Neural progenitor cell (in vitro differentiated cells): ENCODE measurements around the gene CYTH1. TPM values are rescaled to one million over a fixed set of nuclear protein-coding genes. Genes with fewer than 3 reads are reported as not detected.

Experiments used
- DNase-seq: peaks from one replicate; pipeline ENCODE4 v3.0.0-alpha.2; 2016; ENCODE audit warnings: low spot score
- H2AFZ ChIP-seq: fragments of 200-600 bp; sonication (generic); replicated peaks from 2 replicates; pipeline ENCODE4 v1.6.1; 2016; ENCODE audit warnings: antibody characterized with exemption
- H3F3A ChIP-seq: fragments of 200-600 bp; sonication (generic); 2 replicates; pipeline ENCODE4 v1.6.1; 2016; ENCODE audit warnings: antibody characterized with exemption, low read depth
- H3K27ac ChIP-seq: fragments of 200-600 bp; sonication (generic); 2 replicates; pipeline ENCODE4 v1.5.1; 2016; ENCODE audit warnings: mild to moderate bottlenecking
- H3K27me3 ChIP-seq: fragments of 200-600 bp; sonication (generic); 2 replicates; pipeline ENCODE4 v1.6.1; 2016; ENCODE audit warnings: mild to moderate bottlenecking, moderate library complexity
- H3K36me3 ChIP-seq: fragments of 200-600 bp; sonication (generic); 2 replicates; pipeline ENCODE4 v1.5.1; 2016
- H3K4me1 ChIP-seq: fragments of 200-600 bp; sonication (generic); 2 replicates; pipeline ENCODE4 v1.6.1; 2016; ENCODE audit warnings: mixed run types
- H3K4me2 ChIP-seq: fragments of 200-600 bp; sonication (generic); 2 replicates; pipeline ENCODE4 v1.6.1; 2016
- H3K4me3 ChIP-seq: fragments of 200-600 bp; sonication (generic); 2 replicates; pipeline ENCODE4 v1.5.1; 2016
- H3K79me2 ChIP-seq: fragments of 200-600 bp; sonication (generic); 2 replicates; pipeline ENCODE4 v1.6.1; 2016; ENCODE audit warnings: low read depth
- H3K9ac ChIP-seq: fragments of 200-600 bp; sonication (generic); 2 replicates; pipeline ENCODE4 v1.6.1; 2016
- H3K9me3 ChIP-seq: fragments of 200-600 bp; sonication (generic); 2 replicates; pipeline ENCODE4 v1.5.1; 2016; ENCODE audit warnings: low read depth
- H4K20me1 ChIP-seq: fragments of 200-600 bp; sonication (generic); 2 replicates; pipeline ENCODE4 v1.6.1; 2016; ENCODE audit warnings: low read depth
- H3K27ac Mint-ChIP-seq: 3 replicates; pipeline ENCODE4 v1.8.0; 2021; ENCODE audit warnings: mixed read lengths
- H3K27me3 Mint-ChIP-seq: 2 replicates; pipeline ENCODE4 v1.8.0; 2022; ENCODE audit warnings: low read depth, mild to moderate bottlenecking, inconsistent platforms, moderate library complexity, mixed read lengths; ENCODE audit not compliant: insufficient read depth
- H3K36me3 Mint-ChIP-seq: 3 replicates; pipeline ENCODE4 v1.8.0; 2021; ENCODE audit warnings: mixed read lengths
- H3K4me1 Mint-ChIP-seq: 3 replicates; pipeline ENCODE4 v1.8.0; 2021; ENCODE audit warnings: mixed read lengths
- H3K4me3 Mint-ChIP-seq: 3 replicates; pipeline ENCODE4 v1.8.0; 2021; ENCODE audit warnings: mild to moderate bottlenecking, moderate library complexity, mixed read lengths
- H3K9me3 Mint-ChIP-seq: 3 replicates; pipeline ENCODE4 v1.8.0; 2020; ENCODE audit warnings: mixed read lengths
- CTCF ChIP-seq: fragments of 200-600 bp; sonication (generic); IDR thresholded peaks from 2 replicates; pipeline ENCODE4 v1.5.1; 2017; ENCODE audit warnings: antibody characterized with exemption, mild to moderate bottlenecking
- EZH2 ChIP-seq: fragments of 200-600 bp; sonication (generic); IDR thresholded peaks from 2 replicates; pipeline ENCODE4 v1.6.1; 2017; ENCODE audit warnings: antibody characterized with exemption, mild to moderate bottlenecking, moderate library complexity
- EZH2phosphoT487 ChIP-seq: fragments of 200-600 bp; sonication (generic); IDR thresholded peaks from 2 replicates; pipeline ENCODE4 v1.6.1; 2017; ENCODE audit warnings: antibody characterized with exemption
- total RNA-seq: library from RNA; depleted of rRNA; stranded (reverse); fragments of >200 nt; gene quantifications from 2 replicates; pipeline ENCODE4 v1.2.3, GENCODE V29; 2015; ENCODE audit warnings: low replicate concordance

The CYTH1 gene
- total RNA-seq, 1 donor from 2014 or later = 14.8 TPM

GRCh38 chr17:78797213-78797612 lies 15.1 kb upstream of the CYTH1 start:
- Histone ChIP-seq H3K4me2 (no peak overlapping the region), H3K9ac (no peak overlapping the region), H3K4me1 (no peaks in the 10 kb centered on the region), H3K4me3 (no peak overlapping the region), H3K79me2 (no peaks in the 10 kb centered on the region), H3K36me3 (no peaks in the 10 kb centered on the region), H3K9me3 (no peaks in the 10 kb centered on the region), H4K20me1 (no peaks in the 10 kb centered on the region), H3F3A (no peaks in the 10 kb centered on the region), H3K27ac (no peak overlapping the region), H2AFZ (no peak overlapping the region), H3K27me3 (no peaks in the 10 kb centered on the region)
- Mint-ChIP-seq H3K36me3 (peaks cover 23% of the 10 kb centered on the region), H3K27me3 (peaks cover 10% of the 10 kb centered on the region), H3K4me1 (no peaks in the 10 kb centered on the region), H3K4me3 (no peak overlapping the region), H3K9me3 (no peaks in the 10 kb centered on the region), H3K27ac (no peak overlapping the region)
- TF ChIP-seq EZH2phosphoT487 (no peak), CTCF (no peak), EZH2 (no peak)
- no peak for DNase-seq

- DNase-seq = no peak
- Histone ChIP-seq H3K9me3 (no peaks in the 10 kb centered on the region), H3F3A (no peaks in the 10 kb centered on the region), H3K9ac (no peak overlapping the region), H4K20me1 (no peaks in the 10 kb centered on the region), H3K79me2 (no peaks in the 10 kb centered on the region), H3K4me2 (no peak overlapping the region), H3K4me3 (no peak overlapping the region), H3K27me3 (no peaks in the 10 kb centered on the region), H2AFZ (no peak overlapping the region), H3K36me3 (no peaks in the 10 kb centered on the region), H3K4me1 (no peaks in the 10 kb centered on the region), H3K27ac (no peak overlapping the region)
- no peak overlapping the region for H3K27ac Mint-ChIP-seq
- peaks cover 10% of the 10 kb centered on the region for H3K27me3 Mint-ChIP-seq
- peaks cover 6% of the 10 kb centered on the region for H3K4me1 Mint-ChIP-seq
- TF ChIP-seq CTCF (no peak), EZH2 (no peak), EZH2phosphoT487 (no peak)
- no peak overlapping the region for H3K4me3 Mint-ChIP-seq
- H3K36me3 Mint-ChIP-seq = peaks cover 25% of the 10 kb centered on the region
- H3K9me3 Mint-ChIP-seq = no peaks in the 10 kb centered on the region
Measured at GRCh38 chr17:78796517-78796900, 14.4 kb upstream of the CYTH1 start.

- no peak for TF ChIP-seq CTCF
- no peak for TF ChIP-seq EZH2phosphoT487
- TF ChIP-seq EZH2 = no peak
- Mint-ChIP-seq H3K4me1 (peaks cover 9% of the 10 kb centered on the region), H3K9me3 (no peaks in the 10 kb centered on the region), H3K4me3 (no peak overlapping the region), H3K36me3 (peaks cover 20% of the 10 kb centered on the region), H3K27ac (no peak overlapping the region), H3K27me3 (peaks cover 10% of the 10 kb centered on the region)
- no peaks in the 10 kb centered on the region for H4K20me1 ChIP-seq
- H3K4me3 ChIP-seq = no peak overlapping the region
- no peak overlapping the region for H2AFZ ChIP-seq
- H3K4me2 ChIP-seq = no peak overlapping the region
- DNase-seq = no peak
- H3K79me2 ChIP-seq = no peaks in the 10 kb centered on the region
- H3K36me3 ChIP-seq = no peaks in the 10 kb centered on the region
- no peak overlapping the region for H3K27ac ChIP-seq
- no peaks in the 10 kb centered on the region for H3K27me3 ChIP-seq
- H3K9me3 ChIP-seq = no peaks in the 10 kb centered on the region
- no peaks in the 10 kb centered on the region for H3F3A ChIP-seq
- no peaks in the 10 kb centered on the region for H3K4me1 ChIP-seq
- H3K9ac ChIP-seq = no peak overlapping the region
Measured at GRCh38 chr17:78795861-78796516, 13.9 kb upstream of the CYTH1 start.
